Activated T-cell treated with anti-CD3 and anti-CD28 coated beads for 48 hours (primary cell): Measurements from ENCODE around the gene DAPK1.

Source experiments
- DNase-seq: peaks from one replicate; pipeline ENCODE4 v3.0.0-alpha.2; 2020; ENCODE audit warnings: low read depth

Gene DAPK1

GRCh38 chr9:87516926-87517290 lies 19.2 kb downstream of the DAPK1 start:
- no peak for DNase-seq

- no peak for DNase-seq
These were observed 20.1 kb downstream of the DAPK1 start for GRCh38 chr9:87517732-87518131.

- DNase-seq: no peak
These were observed 21.2 kb downstream of the DAPK1 start for GRCh38 chr9:87518702-87519335.

- DNase-seq: no peak
These were observed 21.8 kb downstream of the DAPK1 start for GRCh38 chr9:87519461-87519860.

GRCh38 chr9:87520172-87520683 lies 22.6 kb downstream of the DAPK1 start:
- DNase-seq: no peak

- no peak for DNase-seq
These were observed 24.2 kb downstream of the DAPK1 start for GRCh38 chr9:87521834-87522233.

- no peak for DNase-seq
These were observed 26.4 kb downstream of the DAPK1 start for GRCh38 chr9:87524061-87524460.

GRCh38 chr9:87525546-87526303 lies 28.1 kb downstream of the DAPK1 start:
- no peak for DNase-seq

GRCh38 chr9:87527211-87527916 lies 29.7 kb downstream of the DAPK1 start:
- DNase-seq: no peak

- no peak for DNase-seq
These were observed 31.3 kb downstream of the DAPK1 start for GRCh38 chr9:87528969-87529368.

- no peak for DNase-seq
These were observed 32.0 kb downstream of the DAPK1 start for GRCh38 chr9:87529671-87530070.

- no peak for DNase-seq
These were observed 33.0 kb downstream of the DAPK1 start for GRCh38 chr9:87530716-87531115.

GRCh38 chr9:87531370-87532295 lies 34.0 kb downstream of the DAPK1 start:
- DNase-seq: no peak

GRCh38 chr9:87533271-87533670 lies 35.6 kb downstream of the DAPK1 start:
- no peak for DNase-seq

- no peak for DNase-seq
These were observed 36.4 kb downstream of the DAPK1 start for GRCh38 chr9:87534036-87534435.

- no peak for DNase-seq
These were observed 37.3 kb downstream of the DAPK1 start for GRCh38 chr9:87534957-87535356.

GRCh38 chr9:87535817-87536539 lies 38.3 kb downstream of the DAPK1 start:
- peak; percentile 30 for DNase-seq

- no peak for DNase-seq
These were observed 40.0 kb downstream of the DAPK1 start for GRCh38 chr9:87537625-87538024.

GRCh38 chr9:87540444-87541105 lies 42.9 kb downstream of the DAPK1 start:
- no peak for DNase-seq

- DNase-seq: no peak
These were observed 44.0 kb downstream of the DAPK1 start for GRCh38 chr9:87541663-87542062.

GRCh38 chr9:87542141-87542540 lies 44.5 kb downstream of the DAPK1 start:
- DNase-seq: no peak
